B cell (primary cell): ENCODE data around the gene PLPP3.

ENCODE experiments used
- EZH2 ChIP-seq: IDR thresholded peaks from 2 replicates; pipeline ENCODE4 v1.6.1; 2012; ENCODE audit warnings: borderline replicate concordance, low read depth, mild to moderate bottlenecking, moderate library complexity, low read length; ENCODE audit not compliant: insufficient read depth, poor library complexity, severe bottlenecking
- TF ChIP-seq, protein P1 (sequence below): fragments of 200-600 bp; IDR thresholded peaks from one replicate; pipeline ENCODE4 v1.8.0; 2022; ENCODE audit warnings: antibody characterized with exemption, mild to moderate bottlenecking

GRCh38 chr1:56461158-56462127, 117.9 kb downstream of the PLPP3 start:
- TF ChIP-seq, protein P1, sequence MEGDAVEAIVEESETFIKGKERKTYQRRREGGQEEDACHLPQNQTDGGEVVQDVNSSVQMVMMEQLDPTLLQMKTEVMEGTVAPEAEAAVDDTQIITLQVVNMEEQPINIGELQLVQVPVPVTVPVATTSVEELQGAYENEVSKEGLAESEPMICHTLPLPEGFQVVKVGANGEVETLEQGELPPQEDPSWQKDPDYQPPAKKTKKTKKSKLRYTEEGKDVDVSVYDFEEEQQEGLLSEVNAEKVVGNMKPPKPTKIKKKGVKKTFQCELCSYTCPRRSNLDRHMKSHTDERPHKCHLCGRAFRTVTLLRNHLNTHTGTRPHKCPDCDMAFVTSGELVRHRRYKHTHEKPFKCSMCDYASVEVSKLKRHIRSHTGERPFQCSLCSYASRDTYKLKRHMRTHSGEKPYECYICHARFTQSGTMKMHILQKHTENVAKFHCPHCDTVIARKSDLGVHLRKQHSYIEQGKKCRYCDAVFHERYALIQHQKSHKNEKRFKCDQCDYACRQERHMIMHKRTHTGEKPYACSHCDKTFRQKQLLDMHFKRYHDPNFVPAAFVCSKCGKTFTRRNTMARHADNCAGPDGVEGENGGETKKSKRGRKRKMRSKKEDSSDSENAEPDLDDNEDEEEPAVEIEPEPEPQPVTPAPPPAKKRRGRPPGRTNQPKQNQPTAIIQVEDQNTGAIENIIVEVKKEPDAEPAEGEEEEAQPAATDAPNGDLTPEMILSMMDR: no peak
- no peak for TF ChIP-seq EZH2
